HG03025 (cell line): ENCODE data around the gene MED26.
A peak's percentile ranks its signal among the peaks of the same experiment; 100 is the strongest.
"Not testable (repeated sequence)": the region's sequence is repeated elsewhere in the genome, so short reads cannot be mapped to it uniquely, and the experiment has no call there.

Experiments
- ATAC-seq: cut with Tn5 transposase; IDR thresholded peaks from one replicate; pipeline ENCODE4 v1.9.1; 2021; ENCODE audit warnings: mild to moderate bottlenecking, moderate library complexity; ENCODE audit not compliant: unreplicated experiment, low FRiP score

MED26 gene

DNA sequence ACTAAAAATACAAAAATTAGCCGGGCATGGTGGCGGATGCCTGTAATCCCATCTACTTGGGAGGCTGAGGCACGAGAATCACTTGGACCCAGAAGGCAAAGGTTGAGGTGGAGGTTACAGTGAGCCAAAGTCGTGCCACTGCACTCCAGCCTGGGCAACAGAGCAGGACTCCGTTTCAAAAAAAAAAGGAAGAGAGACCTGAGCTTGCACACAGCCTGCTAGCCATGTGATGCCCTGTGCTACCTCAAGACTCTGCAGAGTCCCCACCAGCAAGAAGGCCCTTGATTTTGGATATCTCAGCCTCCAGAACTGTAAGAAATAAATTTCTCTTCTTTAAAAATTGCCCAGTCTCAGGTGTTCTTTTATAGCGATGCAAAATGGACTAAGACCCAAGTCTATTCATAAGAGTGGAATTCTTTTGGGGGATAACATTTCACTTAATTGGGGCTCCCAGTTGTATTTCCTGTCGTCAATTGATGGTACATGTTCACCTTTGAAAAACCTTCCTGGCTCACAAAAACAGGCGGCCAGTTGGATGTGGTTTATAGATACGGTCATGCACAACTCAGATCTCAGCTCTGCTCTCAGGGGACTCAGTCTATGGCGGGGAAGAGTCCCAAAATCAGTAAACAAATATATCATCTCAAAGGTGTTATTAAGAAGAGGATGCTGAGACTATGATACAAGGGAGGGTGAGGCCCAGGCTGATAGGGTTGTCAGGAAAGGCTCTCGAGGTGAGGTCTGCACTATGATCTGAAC, 83.4 kb downstream of the MED26 start:
- ATAC-seq, result no peak

- not testable (repeated sequence) for ATAC-seq
Observed at GRCh38 chr19:16543734-16544133, 84.3 kb downstream of the MED26 start.

- no peak for ATAC-seq
Observed at GRCh38 chr19:16542910-16543472, 85.0 kb downstream of the MED26 start.

DNA sequence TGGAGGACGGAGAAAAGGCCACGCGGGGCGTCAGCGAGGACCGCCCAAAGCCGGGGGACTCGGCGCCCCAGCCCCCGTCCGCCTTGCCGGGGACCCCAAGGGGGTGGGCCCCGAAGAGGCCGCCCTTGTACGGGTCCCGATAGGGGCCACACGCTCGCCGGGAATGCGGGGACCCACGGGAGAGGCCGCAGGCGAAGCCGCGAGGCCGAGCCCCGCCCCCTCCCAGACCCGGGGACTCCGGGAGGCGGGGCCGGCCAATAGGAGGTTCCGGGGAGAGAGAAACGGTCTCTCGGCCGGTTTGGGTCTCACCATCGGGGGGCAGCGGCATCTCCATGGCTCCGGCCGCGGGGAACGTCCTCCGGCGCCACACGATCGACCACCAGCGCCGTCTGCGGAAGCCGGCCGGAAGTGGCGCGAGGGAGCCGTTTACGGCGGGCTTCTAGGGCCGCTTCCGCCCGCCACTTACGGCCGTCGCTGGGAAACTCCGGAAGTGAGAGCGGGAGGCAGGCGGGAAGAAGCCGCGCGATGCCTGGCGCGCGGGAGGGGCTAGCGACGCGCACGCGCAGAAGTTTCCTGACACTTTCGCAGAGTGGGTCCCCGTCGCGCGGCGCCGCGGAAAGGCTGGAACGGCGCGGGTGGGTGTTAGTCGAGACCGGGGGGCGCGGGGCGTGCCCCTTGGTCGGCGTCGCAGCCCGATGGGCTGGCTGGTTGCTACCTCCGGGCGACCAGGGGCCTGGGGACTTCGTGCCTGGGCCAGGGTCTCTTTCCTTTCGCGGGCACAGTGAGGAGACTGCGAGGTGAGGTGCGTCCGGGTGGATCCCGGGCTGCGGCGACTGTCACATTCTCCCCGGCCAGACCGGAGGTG, 85.7 kb downstream of the MED26 start, which contains the start of gene CHERP:
Gene CHERP, minus strand, starts transcription at position 393 of the 865 bp plus-strand sequence. Its CDS starts 59 bp downstream, at position 334.
- ATAC-seq, result peak; percentile 68

DNA sequence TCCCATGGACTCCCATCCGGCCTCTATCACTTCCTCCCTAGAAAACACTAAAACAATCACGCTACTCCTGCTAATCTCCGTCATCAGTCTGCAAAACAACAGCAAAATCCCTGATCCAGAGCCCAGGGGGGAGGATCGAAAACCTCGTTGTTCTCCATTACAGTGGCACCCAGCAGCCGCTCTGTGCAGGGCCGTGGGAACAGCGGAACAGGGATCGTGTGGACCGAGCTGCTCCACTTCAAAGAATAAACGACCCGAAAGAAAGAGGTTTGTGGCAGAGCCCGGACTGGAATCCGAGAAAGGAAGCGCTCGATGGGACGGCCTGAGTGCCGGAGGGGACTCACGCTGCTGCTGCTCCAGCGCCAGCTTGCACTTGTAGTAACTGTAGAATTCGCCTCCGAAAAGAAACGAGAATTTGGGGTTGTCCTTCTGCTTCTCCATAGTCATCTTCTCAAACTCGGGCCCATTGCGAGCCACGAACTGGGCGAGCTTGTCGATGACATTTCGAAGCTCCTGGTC, 86.4 kb downstream of the MED26 start:
- ATAC-seq, result no peak

DNA sequence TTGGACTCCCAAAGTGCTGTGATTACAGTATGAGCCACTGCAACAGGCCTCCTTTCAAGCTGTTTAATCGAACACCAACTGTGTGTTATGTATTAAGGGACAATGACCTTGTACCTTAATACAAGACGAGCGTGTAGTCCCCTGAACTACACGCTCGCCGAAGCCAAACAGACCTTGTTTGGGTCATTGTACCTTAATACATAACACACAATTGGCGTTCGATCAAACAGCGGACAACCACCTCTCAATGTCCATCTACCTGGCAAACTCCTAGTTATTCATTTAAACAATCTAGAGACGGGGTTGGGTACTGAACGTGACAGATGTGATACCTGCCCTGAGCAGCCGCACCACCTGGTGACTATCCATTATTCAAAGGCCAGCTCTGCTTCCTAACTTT, 87.1 kb downstream of the MED26 start:
- ATAC-seq, result no peak

DNA sequence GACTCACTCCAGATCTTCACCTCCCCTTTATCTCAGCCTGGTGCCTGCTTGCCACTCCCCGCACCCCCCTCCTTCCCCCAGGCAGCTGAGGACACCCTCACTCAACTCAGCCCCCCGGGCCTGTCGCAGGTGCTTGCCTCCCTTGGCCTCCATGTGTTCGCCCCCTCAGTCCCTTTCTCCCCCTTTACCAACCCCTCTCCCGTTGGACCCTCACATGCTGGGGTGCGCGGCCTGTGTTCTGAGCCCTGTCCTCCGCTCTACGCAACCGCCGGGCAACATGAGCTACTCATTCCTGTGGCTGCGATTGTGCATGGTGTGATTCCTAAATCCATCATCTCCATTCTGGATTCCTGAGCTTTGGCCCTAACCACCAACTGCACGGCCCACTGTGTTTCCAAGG, 90.9 kb downstream of the MED26 start:
- ATAC-seq, result no peak

- ATAC-seq, result no peak
Observed at GRCh38 chr19:16536130-16536529, 91.9 kb downstream of the MED26 start.

DNA sequence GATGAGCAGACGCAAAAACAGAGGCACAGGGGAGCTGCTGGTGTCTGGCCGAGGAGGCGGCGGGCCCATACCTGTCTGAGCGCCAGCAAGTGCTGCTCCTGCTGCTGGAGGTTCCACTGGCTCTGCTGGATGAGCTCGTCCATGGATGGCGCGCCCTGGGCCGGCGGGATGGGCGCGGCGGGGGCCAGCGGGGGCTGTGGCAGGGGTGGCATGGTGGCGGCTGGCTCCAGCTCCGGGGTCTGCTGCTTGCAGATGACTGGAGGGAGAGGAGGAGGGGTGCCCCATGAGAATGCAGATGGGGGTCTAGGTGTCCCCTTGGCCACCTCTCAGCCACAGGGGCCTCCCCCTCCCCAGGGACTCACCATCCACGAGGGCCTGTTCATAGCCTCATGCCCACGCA, 92.6 kb downstream of the MED26 start:
- no peak for ATAC-seq

DNA sequence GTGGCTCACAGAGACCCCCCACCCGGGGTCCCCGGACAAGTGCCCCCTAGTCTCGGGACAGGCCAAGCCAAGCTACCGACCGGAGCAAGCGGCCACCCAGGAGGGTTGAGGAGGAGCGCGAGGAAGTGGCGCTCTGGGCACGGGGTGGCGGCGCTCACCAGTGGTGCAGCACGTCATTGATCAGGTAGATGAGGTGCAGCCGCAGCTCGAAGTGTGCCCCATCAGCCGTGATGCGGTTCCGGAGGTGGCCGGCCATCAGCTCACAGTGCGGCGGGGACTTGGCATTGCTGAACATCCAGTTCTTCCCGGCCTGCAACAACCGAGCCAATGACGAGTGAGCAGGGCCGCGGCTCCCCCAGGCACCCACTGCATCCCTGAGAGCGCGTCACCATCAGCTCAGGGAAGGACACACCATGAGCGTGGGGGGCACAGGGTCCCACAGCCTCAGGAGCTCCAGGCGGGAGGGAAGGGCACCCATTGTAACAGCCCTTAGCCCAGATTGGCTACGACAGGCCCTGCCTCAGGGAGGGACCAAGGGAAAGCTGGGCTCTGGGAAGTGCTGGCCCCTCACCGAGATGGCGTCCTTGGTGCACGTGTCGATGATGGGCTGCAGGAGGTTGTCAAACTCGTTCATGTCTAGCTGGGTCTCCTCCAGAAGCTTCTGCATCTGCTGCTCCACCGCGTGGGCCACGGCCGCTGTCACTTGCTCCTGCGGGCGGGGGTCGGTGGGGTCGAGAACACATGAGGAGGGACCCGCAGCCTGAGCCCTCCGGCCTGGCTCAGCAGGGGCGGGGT, 95.4 kb downstream of the MED26 start:
- no peak for ATAC-seq

GRCh38 chr19:16531380-16531669, 96.7 kb downstream of the MED26 start:
- no peak for ATAC-seq

DNA sequence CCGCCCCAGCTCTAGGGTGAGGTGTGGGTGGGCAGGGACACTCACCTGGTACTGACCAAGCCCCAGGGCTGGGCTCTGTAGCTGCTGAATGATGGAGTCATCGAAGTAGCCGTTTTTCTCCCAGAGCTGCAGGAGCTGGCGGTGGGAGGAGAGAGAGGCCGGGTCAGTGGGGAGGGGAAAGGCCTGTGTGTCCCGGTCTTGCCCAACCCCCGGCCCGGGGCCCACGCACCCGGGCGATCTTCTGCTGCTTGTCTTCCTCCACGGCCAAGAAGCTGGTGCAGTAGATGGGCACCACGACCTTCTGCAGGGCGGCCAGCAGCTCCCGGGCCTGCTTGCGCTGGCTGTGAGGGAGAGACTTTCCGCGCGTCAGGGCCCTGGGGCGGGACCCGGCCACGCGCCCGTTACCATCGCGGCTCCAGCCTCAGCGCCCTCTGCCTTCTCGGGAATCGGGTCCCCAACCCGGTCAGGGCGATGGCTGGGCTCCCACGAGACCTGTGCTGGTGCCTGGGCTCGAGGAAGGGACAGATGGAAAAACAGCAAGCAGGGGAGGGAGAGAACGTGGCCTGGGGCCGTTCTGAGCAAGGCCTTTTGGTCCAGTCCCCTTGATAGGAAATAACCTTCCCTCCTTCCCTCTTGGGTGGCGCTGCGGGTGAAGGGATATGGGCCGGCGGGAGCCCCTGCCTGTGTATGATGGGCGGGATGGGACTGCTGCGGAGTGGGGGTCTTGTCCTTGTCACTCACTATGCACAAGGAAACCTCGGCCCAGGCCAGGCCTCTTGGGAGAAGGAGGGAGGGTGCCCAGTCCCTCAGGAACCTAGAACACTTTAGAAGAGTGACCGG, 97.2 kb downstream of the MED26 start:
- ATAC-seq, result no peak

DNA sequence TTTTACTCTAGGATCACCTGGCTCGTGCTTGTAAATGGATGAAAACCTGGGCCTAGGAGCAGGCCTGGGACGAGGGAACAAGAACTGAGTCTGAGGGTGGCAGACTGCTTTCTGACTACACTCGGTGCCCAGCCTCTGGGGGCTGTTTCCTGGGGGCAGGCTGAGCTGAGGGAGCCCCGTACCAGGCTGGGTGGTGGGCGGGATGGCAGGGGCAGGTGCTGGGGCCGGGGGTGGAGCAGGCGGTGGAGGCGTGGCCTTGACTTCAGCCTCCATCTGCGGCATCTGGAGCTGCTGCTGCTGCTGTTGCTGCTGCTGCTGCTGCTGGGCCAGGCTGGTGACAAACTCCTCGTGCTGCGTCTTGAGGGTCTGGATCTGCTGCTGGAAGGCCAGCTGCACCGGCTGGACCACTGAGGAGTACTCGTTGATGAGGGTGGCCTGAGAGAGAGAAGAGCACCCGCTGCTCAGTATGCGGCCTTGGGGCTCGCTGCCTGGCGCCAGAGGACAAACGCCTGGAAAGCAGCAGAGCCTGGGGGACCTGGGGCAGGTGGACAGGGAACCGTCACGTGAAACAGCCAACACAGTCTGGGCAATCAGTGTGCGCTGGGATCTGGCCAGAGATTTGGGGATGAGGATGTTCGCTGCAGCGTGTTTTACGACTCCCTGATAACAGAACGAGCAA, 98.4 kb downstream of the MED26 start:
- ATAC-seq, result no peak

- no peak for ATAC-seq
Observed at GRCh38 chr19:16527971-16528521, 100.0 kb downstream of the MED26 start.

DNA sequence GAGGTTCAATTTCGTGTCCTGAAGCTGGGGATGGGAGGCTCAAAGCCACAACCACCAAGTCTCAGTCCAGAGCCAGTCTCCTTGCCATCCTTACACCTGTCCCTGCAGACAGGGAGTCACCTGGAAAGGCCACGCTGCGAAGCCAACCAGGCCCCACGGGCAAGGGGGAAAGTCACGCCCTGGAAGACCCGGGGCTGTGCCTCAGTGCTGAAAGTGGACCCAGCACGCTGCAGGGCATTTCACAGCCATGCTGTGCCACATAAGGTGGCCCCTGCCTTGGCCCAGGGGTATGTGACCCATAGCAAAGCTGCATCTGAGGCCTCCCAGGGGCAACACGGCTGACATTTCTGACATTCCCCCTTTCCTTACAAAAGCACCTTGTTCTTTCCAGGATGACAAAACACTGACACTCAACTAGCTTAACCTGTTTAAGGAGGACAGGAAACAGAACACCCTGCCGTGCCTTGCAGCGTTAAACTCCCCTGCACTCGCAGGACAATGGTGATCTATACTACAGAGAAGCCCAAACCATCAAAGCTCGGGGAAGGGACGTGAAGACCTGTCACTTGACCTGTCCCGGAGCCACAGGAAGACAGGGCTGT, 100.6 kb downstream of the MED26 start:
- no peak for ATAC-seq

- ATAC-seq, result no peak
Observed at GRCh38 chr19:16525751-16526481, 102.1 kb downstream of the MED26 start.

GRCh38 chr19:16524991-16525734, 102.8 kb downstream of the MED26 start:
- ATAC-seq, result no peak
